SK-N-SH treated with all-trans-retinoic acid at 6 μM for 48 hours (cell line): ENCODE results near the gene CEBPA.

Experiments used
- ATAC-seq: fragments of 200-7000 bp; cut with Tn5 transposase; 3 replicates; pipeline ENCODE4 v1.9.1; 2020; ENCODE audit warnings: mild to moderate bottlenecking, moderate library complexity
- ARNTL ChIP-seq: fragments of 450-650 bp; formaldehyde crosslinking; IDR thresholded peaks from 2 replicates; pipeline ENCODE4 v1.5.0; 2020; ENCODE audit warnings: low read depth, mild to moderate bottlenecking, moderate library complexity, borderline replicate concordance
- BACH2 ChIP-seq: fragments of 250-450 bp; sonication (Bioruptor Pico); IDR thresholded peaks from 2 replicates; pipeline ENCODE4 v1.9.0; 2021; ENCODE audit warnings: mild to moderate bottlenecking, borderline replicate concordance
- CSDC2 ChIP-seq: fragments of 250-450 bp; sonication (Bioruptor Pico); IDR thresholded peaks from 2 replicates; pipeline ENCODE4 v1.5.0; 2020; ENCODE audit warnings: mild to moderate bottlenecking, moderate library complexity
- ESRRG ChIP-seq: fragments of 250-450 bp; sonication (Bioruptor Pico); IDR thresholded peaks from 2 replicates; pipeline ENCODE4 v1.6.1; 2021; ENCODE audit warnings: mild to moderate bottlenecking
- GLIS3 ChIP-seq: fragments of 250-450 bp; sonication (Bioruptor Pico); IDR thresholded peaks from 2 replicates; pipeline ENCODE4 v1.5.0; 2020; ENCODE audit warnings: mild to moderate bottlenecking, moderate library complexity
- ISL1 ChIP-seq: fragments of 250-450 bp; sonication (Bioruptor Pico); IDR thresholded peaks from 2 replicates; pipeline ENCODE4 v2.1.2; 2022; ENCODE audit warnings: mild to moderate bottlenecking, moderate library complexity
- OSR1 ChIP-seq: fragments of 250-450 bp; sonication (Bioruptor Pico); IDR thresholded peaks from 2 replicates; pipeline ENCODE4 v1.8.0; 2022; ENCODE audit warnings: moderate library complexity, mild to moderate bottlenecking, inconsistent platforms
- PPARA ChIP-seq: fragments of 250-450 bp; sonication (Bioruptor Pico); IDR thresholded peaks from 2 replicates; pipeline ENCODE4 v1.5.0; 2020; ENCODE audit warnings: mild to moderate bottlenecking, borderline replicate concordance
- RARB ChIP-seq: fragments of 250-450 bp; sonication (Bioruptor Pico); IDR thresholded peaks from 2 replicates; pipeline ENCODE4 v1.8.0; 2021; ENCODE audit warnings: mild to moderate bottlenecking, moderate library complexity
- TCF4 ChIP-seq: fragments of 250-450 bp; sonication (Bioruptor Pico); IDR thresholded peaks from 2 replicates; pipeline ENCODE4 v1.8.0; 2021; ENCODE audit warnings: mild to moderate bottlenecking, moderate library complexity, borderline replicate concordance
- TOX ChIP-seq: fragments of 250-450 bp; sonication (Bioruptor Pico); IDR thresholded peaks from 2 replicates; pipeline ENCODE4 v1.8.0; 2021; ENCODE audit warnings: mild to moderate bottlenecking, moderate library complexity, borderline replicate concordance
- ZC3H10 ChIP-seq: fragments of 250-450 bp; sonication (Bioruptor Pico); IDR thresholded peaks from 2 replicates; pipeline ENCODE4 v1.5.1; 2021; ENCODE audit warnings: mild to moderate bottlenecking, moderate library complexity
- ZFP3 ChIP-seq: fragments of 250-450 bp; sonication (Bioruptor Pico); IDR thresholded peaks from 2 replicates; pipeline ENCODE4 v1.5.0; 2020; ENCODE audit warnings: mild to moderate bottlenecking, moderate library complexity
- ZFP30 ChIP-seq: fragments of 450-650 bp; formaldehyde crosslinking; IDR thresholded peaks from 2 replicates; pipeline ENCODE4 v1.5.0; 2022; ENCODE audit warnings: mild to moderate bottlenecking, moderate library complexity
- ZNF565 ChIP-seq: fragments of 450-650 bp; formaldehyde crosslinking; conservative IDR thresholded peaks from 2 replicates; pipeline ENCODE4 v1.5.0; 2020; ENCODE audit warnings: low read depth, mild to moderate bottlenecking, moderate library complexity
- ZNF70 ChIP-seq: fragments of 450-650 bp; formaldehyde crosslinking; IDR thresholded peaks from 2 replicates; pipeline ENCODE4 v1.5.0; 2020; ENCODE audit warnings: mild to moderate bottlenecking, moderate library complexity
- ZNF8 ChIP-seq: fragments of 450-650 bp; formaldehyde crosslinking; IDR thresholded peaks from 2 replicates; pipeline ENCODE4 v1.5.0; 2020; ENCODE audit warnings: mild to moderate bottlenecking, moderate library complexity
- TF ChIP-seq, protein P1 (sequence below): fragments of 250-450 bp; sonication (Bioruptor Pico); IDR thresholded peaks from 2 replicates; pipeline ENCODE4 v1.8.0; 2020; ENCODE audit warnings: mild to moderate bottlenecking, moderate library complexity, borderline replicate concordance
- TF ChIP-seq, protein P2 (sequence below): fragments of 250-450 bp; sonication (Bioruptor Pico); IDR thresholded peaks from 2 replicates; pipeline ENCODE4 v1.5.0; 2020; ENCODE audit warnings: mild to moderate bottlenecking, moderate library complexity
- TF ChIP-seq, protein P3 (sequence below): fragments of 250-450 bp; sonication (Bioruptor Pico); IDR thresholded peaks from 2 replicates; pipeline ENCODE4 v1.5.1; 2021; ENCODE audit warnings: mild to moderate bottlenecking, moderate library complexity
- TF ChIP-seq, protein P4 (sequence below): fragments of 250-450 bp; sonication (Bioruptor Pico); IDR thresholded peaks from 2 replicates; pipeline ENCODE4 v1.5.1; 2020; ENCODE audit warnings: low read depth, mild to moderate bottlenecking, moderate library complexity

The CEBPA gene

DNA sequence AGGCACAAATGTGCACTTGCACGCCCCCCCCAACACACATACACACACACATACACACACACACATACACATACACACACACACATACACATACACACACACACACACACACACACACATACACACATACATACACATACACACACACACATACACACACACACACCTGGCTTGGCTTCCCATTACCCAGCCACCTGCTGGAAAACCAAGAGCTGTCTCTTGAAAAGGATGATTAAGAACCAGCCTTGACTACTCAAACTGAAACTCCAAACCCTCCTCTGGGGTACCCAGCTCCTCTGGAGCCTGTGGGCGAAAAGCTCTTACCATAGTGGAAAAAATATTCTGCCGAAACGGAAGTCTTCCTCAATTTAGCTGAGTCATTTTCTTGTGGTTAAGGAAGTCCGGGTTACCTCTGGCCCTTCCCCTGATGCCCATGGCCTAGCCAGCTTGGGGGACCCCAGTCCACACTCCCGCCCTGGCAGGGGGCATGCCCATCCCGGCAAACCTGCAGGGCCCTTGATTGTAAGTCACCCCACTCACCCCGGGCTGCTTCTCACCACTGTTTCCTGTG lies 21.9 kb downstream of the CEBPA start:
- no peak for ATAC-seq
- TF ChIP-seq ZNF565 (CRISPR knock-in tag) (no peak), ESRRG (CRISPR knock-in tag) (no peak), OSR1 (CRISPR knock-in tag) (no peak), RARB (CRISPR knock-in tag) (no peak), BACH2 (CRISPR knock-in tag) (no peak), ZFP30 (CRISPR knock-in tag) (no peak), PPARA (CRISPR knock-in tag) (no peak)
- TF ChIP-seq, protein P1, sequence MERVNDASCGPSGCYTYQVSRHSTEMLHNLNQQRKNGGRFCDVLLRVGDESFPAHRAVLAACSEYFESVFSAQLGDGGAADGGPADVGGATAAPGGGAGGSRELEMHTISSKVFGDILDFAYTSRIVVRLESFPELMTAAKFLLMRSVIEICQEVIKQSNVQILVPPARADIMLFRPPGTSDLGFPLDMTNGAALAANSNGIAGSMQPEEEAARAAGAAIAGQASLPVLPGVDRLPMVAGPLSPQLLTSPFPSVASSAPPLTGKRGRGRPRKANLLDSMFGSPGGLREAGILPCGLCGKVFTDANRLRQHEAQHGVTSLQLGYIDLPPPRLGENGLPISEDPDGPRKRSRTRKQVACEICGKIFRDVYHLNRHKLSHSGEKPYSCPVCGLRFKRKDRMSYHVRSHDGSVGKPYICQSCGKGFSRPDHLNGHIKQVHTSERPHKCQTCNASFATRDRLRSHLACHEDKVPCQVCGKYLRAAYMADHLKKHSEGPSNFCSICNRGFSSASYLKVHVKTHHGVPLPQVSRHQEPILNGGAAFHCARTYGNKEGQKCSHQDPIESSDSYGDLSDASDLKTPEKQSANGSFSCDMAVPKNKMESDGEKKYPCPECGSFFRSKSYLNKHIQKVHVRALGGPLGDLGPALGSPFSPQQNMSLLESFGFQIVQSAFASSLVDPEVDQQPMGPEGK (CRISPR knock-in tag) = no peak

DNA sequence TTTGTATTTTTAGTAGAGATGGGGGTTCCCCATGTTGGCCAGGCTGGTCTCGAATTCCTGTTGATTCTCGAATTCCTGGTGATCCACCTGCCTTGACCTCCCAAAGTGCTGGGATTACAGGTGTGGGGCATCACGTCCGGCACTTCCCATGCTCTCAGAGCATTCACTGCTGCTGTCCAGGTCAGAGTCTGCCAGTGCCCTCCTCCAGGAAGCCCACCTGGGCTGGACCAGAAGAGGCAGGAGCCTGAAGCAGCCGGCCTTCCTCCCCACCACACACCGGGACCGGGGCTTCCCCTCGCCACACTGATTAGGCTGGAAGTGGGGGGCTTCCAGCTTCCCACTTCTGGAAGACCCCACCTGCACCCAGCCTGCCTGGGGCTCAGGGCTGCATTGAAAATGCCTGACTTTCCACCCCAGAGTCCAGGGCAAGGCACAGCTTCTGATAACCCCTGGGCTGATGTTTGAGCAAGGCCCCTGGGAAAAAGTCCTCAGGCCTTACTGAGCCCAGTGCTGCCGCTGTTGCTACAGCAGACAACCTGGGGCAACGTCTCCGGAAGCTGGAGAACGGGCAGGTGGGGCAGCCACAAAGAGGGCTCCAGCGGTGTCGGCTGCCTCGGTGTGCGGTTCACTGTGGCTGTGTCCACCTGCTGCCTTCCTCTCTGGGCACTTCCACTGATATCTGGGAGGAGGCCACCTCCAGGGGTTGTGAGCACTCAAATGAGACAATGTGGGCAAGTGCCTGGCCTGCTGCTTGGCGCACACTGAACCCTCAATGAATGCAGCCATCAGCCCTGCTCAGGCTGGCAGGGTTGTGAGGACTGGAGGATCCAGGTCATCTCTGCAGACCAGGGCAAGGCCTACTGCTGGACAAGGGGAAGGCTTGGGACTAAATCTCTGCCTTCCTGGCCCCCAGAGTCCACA lies 22.6 kb downstream of the CEBPA start:
- no peak for ATAC-seq
- no peak for TF ChIP-seq ZFP30 (CRISPR knock-in tag)
- TF ChIP-seq TOX = no peak
- TF ChIP-seq, protein P1 (CRISPR knock-in tag) = no peak
- no peak for TF ChIP-seq ZFP3 (CRISPR knock-in tag)
- TF ChIP-seq, protein P2, sequence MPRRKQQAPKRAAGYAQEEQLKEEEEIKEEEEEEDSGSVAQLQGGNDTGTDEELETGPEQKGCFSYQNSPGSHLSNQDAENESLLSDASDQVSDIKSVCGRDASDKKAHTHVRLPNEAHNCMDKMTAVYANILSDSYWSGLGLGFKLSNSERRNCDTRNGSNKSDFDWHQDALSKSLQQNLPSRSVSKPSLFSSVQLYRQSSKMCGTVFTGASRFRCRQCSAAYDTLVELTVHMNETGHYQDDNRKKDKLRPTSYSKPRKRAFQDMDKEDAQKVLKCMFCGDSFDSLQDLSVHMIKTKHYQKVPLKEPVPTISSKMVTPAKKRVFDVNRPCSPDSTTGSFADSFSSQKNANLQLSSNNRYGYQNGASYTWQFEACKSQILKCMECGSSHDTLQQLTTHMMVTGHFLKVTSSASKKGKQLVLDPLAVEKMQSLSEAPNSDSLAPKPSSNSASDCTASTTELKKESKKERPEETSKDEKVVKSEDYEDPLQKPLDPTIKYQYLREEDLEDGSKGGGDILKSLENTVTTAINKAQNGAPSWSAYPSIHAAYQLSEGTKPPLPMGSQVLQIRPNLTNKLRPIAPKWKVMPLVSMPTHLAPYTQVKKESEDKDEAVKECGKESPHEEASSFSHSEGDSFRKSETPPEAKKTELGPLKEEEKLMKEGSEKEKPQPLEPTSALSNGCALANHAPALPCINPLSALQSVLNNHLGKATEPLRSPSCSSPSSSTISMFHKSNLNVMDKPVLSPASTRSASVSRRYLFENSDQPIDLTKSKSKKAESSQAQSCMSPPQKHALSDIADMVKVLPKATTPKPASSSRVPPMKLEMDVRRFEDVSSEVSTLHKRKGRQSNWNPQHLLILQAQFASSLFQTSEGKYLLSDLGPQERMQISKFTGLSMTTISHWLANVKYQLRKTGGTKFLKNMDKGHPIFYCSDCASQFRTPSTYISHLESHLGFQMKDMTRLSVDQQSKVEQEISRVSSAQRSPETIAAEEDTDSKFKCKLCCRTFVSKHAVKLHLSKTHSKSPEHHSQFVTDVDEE (CRISPR knock-in tag) = no peak
- no peak for TF ChIP-seq ZC3H10 (CRISPR knock-in tag)
- TF ChIP-seq TCF4 (CRISPR knock-in tag) = no peak
- no peak for TF ChIP-seq RARB (CRISPR knock-in tag)
- no peak for TF ChIP-seq ESRRG (CRISPR knock-in tag)
- TF ChIP-seq ZNF8 (CRISPR knock-in tag) = no peak
- TF ChIP-seq, protein P3, sequence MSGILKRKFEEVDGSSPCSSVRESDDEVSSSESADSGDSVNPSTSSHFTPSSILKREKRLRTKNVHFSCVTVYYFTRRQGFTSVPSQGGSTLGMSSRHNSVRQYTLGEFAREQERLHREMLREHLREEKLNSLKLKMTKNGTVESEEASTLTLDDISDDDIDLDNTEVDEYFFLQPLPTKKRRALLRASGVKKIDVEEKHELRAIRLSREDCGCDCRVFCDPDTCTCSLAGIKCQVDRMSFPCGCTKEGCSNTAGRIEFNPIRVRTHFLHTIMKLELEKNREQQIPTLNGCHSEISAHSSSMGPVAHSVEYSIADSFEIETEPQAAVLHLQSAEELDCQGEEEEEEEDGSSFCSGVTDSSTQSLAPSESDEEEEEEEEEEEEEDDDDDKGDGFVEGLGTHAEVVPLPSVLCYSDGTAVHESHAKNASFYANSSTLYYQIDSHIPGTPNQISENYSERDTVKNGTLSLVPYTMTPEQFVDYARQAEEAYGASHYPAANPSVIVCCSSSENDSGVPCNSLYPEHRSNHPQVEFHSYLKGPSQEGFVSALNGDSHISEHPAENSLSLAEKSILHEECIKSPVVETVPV = no peak
- no peak for TF ChIP-seq PPARA (CRISPR knock-in tag)
- TF ChIP-seq ISL1 = no peak
- no peak for TF ChIP-seq ZNF70 (CRISPR knock-in tag)
- TF ChIP-seq ZNF565 (CRISPR knock-in tag) = no peak
- TF ChIP-seq GLIS3 (CRISPR knock-in tag) = no peak
- TF ChIP-seq ARNTL (CRISPR knock-in tag) = no peak
- TF ChIP-seq, protein P4, sequence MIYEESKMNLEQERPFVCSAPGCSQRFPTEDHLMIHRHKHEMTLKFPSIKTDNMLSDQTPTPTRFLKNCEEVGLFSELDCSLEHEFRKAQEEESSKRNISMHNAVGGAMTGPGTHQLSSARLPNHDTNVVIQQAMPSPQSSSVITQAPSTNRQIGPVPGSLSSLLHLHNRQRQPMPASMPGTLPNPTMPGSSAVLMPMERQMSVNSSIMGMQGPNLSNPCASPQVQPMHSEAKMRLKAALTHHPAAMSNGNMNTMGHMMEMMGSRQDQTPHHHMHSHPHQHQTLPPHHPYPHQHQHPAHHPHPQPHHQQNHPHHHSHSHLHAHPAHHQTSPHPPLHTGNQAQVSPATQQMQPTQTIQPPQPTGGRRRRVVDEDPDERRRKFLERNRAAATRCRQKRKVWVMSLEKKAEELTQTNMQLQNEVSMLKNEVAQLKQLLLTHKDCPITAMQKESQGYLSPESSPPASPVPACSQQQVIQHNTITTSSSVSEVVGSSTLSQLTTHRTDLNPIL = no peak
- no peak for TF ChIP-seq CSDC2 (CRISPR knock-in tag)
